GM18861 (cell line): ENCODE data around the gene RFX1.
"Not testable (repeated sequence)": the region's sequence is repeated elsewhere in the genome, so short reads cannot be mapped to it uniquely, and the experiment has no call there.

Experiments used
- ATAC-seq: cut with Tn5 transposase; IDR thresholded peaks from one replicate; pipeline ENCODE4 v1.9.1; 2021; ENCODE audit not compliant: unreplicated experiment

The RFX1 gene

GRCh38 chr19:14006085-14006765 is at the start of gene RFX1:
RFX1 (minus strand) TSS chr19:14006320; CDS start chr19:13993843, 12,477 bp downstream.
- ATAC-seq, result peak; percentile 72

DNA sequence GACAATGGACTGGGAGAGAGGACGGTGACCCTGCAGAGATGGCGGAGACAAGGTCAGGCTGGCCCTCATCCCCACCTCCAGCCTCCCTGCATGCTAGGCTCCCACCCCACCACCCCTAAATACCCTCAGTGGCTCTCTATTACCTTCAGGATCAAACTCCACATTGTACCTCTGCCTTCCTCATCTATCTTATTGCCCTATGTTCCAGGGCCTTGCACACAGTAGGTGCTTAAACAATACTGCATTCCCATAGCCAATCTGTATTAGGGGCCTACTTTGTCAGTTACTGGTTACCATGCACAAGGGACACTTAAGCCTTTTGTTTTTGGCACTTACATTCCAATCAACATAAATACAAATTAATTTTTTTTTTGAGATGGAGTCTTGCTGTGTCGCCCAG is 49.3 kb upstream of the RFX1 start:
- no peak for ATAC-seq

DNA sequence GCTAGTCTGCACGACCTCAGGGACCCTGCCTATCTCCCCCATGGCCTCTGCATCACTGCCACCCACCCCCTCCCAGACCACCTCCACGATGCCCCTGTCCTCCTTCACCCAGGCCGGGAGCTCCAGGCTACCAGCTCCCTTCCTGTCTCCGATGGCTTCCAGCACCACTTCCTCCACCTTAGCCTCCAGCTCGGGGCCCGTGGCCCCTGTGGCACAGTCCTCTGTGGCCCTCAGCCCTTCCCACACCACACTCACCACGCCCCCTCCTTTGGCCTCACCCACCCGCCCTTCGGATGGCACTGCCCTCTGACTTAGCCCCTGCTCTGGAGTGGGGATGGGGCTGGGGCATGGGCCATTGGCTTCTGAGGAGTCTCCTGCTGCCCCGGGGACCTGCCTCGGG is 48.6 kb upstream of the RFX1 start:
- ATAC-seq, result no peak

GRCh38 chr19:14054099-14054498 is 48.0 kb upstream of the RFX1 start:
- no peak for ATAC-seq

GRCh38 chr19:14053500-14053899 is 47.4 kb upstream of the RFX1 start:
- no peak for ATAC-seq

GRCh38 chr19:14053032-14053431 is 46.9 kb upstream of the RFX1 start:
- ATAC-seq, result no peak

DNA sequence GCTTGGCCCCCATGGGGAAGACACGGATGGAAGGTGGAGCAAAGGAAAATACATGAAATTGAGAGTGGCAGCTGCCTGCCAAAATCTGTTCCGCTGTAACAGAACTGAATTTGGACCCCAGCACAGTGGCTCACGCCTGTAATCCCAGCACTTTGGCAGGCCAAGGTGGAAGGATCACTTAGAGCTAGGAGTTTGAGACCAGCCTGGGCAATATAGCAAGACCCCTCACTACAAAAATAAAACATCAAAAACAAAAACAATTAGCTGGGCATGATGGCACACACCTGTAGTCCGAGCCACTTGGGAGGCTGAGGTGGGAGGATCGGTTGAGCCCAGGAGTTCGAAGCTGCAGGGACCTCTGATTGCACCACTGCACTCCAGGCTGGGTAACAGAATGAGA is 46.4 kb upstream of the RFX1 start:
- no peak for ATAC-seq

DNA sequence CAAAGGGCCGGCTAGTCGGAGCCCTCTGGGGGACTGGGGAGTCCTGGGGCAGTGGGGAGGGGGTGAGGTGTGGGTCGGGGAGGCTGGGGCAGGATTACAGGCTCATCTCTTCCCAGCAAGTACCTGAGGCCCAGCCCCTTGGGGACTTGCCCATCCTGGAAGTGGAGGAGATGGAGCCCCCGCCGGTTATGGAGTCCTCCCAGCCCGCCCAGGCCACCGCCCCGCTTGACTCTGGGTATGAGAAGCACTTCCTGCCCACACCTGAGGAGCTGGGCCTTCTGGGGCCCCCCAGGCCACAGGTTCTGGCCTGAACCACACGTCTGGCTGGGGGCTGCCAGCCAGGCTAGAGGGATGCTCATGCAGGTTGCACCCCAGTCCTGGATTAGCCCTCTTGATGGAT is 45.9 kb upstream of the RFX1 start:
- no peak for ATAC-seq

- ATAC-seq, result not testable (repeated sequence)
These were observed 44.8 kb upstream of the RFX1 start for GRCh38 chr19:14050961-14051360.

GRCh38 chr19:14050512-14050911 is 44.4 kb upstream of the RFX1 start:
- no peak for ATAC-seq

- no peak for ATAC-seq
These were observed 42.5 kb upstream of the RFX1 start for GRCh38 chr19:14048443-14049153.

- not testable (repeated sequence) for ATAC-seq
These were observed 41.7 kb upstream of the RFX1 start for GRCh38 chr19:14047866-14048265.

- ATAC-seq, result not testable (repeated sequence)
These were observed 36.8 kb upstream of the RFX1 start for GRCh38 chr19:14042659-14043608.

GRCh38 chr19:14039181-14039580 is 33.1 kb upstream of the RFX1 start:
- ATAC-seq, result no peak

DNA sequence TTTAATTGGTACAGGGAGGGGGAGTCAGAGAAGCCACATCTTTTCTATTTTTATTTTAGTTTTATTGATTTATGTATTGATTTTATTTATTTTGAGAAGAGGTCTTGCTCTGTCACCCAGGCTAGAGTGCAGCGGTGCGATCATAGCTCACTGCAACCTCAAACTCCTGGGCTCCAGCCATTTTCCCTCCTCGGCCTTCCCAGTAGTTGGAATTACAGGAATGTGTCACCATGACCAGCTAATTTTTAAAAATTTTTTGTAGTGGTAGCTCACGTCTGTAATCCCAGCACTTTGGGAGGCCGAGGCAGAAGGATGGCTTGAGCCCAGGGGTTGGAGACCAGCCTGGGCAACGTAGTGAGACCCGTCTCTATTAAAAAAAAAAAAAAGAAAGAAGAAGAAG is 29.6 kb upstream of the RFX1 start:
- ATAC-seq, result no peak

- ATAC-seq, result not testable (repeated sequence)
These were observed 29.0 kb upstream of the RFX1 start for GRCh38 chr19:14035159-14035558.

DNA sequence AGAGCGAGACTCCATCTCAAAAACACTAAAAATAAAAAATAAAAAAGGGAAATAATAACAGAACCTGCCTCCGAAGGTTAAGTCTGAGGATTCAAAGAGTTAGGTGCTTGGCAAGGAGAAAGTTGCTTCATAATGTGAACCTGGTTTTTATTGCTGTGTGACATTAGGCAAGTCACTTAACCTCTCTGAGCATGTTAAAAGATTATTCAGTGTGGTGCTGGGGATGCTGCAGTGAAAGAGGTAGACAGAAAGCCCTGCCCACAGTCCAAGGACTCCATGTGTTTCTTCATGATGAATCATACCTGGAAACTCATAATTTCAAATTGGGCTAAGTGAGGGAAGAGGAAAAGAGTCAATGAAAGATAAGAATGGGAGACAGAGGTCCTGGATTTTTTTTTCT is 27.8 kb upstream of the RFX1 start:
- ATAC-seq, result no peak

GRCh38 chr19:14031719-14032480 is 25.8 kb upstream of the RFX1 start, which contains the start of gene IL27RA:
IL27RA (plus strand) TSS chr19:14031762; CDS start chr19:14031873, 111 bp downstream.
- ATAC-seq, result peak; percentile 52

GRCh38 chr19:14030997-14031718 is 25.0 kb upstream of the RFX1 start:
- ATAC-seq, result no peak

DNA sequence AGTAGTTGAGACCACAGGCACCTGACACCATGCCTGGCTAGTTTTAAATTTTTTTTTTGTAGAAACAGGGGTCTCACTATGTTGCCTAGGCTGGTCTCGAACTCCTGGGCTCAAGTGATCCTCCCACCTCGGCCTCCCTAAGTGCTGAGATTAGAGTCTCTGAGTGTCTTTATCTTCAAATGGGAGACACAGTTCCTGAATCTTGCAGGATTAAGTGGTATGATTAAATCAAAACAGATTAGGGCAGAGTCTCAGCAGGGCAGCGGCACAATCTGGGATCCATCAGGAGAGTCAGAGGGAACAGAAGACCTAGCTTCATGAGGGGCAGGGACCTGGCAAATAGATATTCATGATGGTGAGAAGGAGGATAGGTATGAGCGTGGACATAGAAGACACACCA is 22.8 kb upstream of the RFX1 start:
- ATAC-seq, result no peak
